GM23338 (cell line): Measurements from ENCODE around the gene SUGP1. TPM values are rescaled to one million over a fixed set of nuclear protein-coding genes. Genes with fewer than 3 reads are reported as not detected.

ENCODE experiments used
- ATAC-seq: fragments of 200-7000 bp; cut with Tn5 transposase; 3 replicates; pipeline ENCODE4 v1.9.1; 2020
- DNase-seq: peaks from one replicate; pipeline ENCODE4 v3.0.0-alpha.2; 2015; ENCODE audit warnings: low spot score
- H2AFZ ChIP-seq: fragments of 200-600 bp; sonication (generic); 2 replicates; pipeline ENCODE4 v1.8.0; 2016; ENCODE audit warnings: antibody characterized with exemption, mild to moderate bottlenecking, moderate library complexity
- H3F3A ChIP-seq: fragments of 200-600 bp; sonication (generic); replicated peaks from 2 replicates; pipeline ENCODE4 v1.8.0; 2017; ENCODE audit warnings: antibody characterized with exemption, mixed run types, low read depth
- H3K27ac ChIP-seq: fragments of 200-600 bp; sonication (generic); 2 replicates; pipeline ENCODE4 v1.6.1; 2016; ENCODE audit warnings: low read depth
- H3K27me3 ChIP-seq: fragments of 200-600 bp; sonication (generic); 2 replicates; pipeline ENCODE4 v1.8.0; 2016; ENCODE audit warnings: mild to moderate bottlenecking, mixed run types, moderate library complexity; ENCODE audit not compliant: insufficient read depth
- H3K36me3 ChIP-seq: fragments of 200-600 bp; sonication (generic); 2 replicates; pipeline ENCODE4 v1.8.0; 2016; ENCODE audit warnings: mild to moderate bottlenecking; ENCODE audit not compliant: insufficient read depth
- H3K4me1 ChIP-seq: fragments of 200-600 bp; sonication (generic); 2 replicates; pipeline ENCODE4 v1.8.0; 2016; ENCODE audit warnings: mild to moderate bottlenecking, moderate library complexity; ENCODE audit not compliant: insufficient read depth
- H3K4me2 ChIP-seq: fragments of 200-600 bp; sonication (generic); 2 replicates; pipeline ENCODE4 v1.7.1; 2017; ENCODE audit warnings: mixed run types
- H3K4me3 ChIP-seq: fragments of 200-600 bp; sonication (generic); 2 replicates; pipeline ENCODE4 v1.6.1; 2016; ENCODE audit warnings: mixed run types
- H3K79me2 ChIP-seq: fragments of 200-600 bp; sonication (generic); replicated peaks from 2 replicates; pipeline ENCODE4 v1.8.0; 2017; ENCODE audit warnings: mild to moderate bottlenecking; ENCODE audit not compliant: insufficient read depth
- H3K9me2 ChIP-seq: fragments of 200-600 bp; sonication (generic); 2 replicates; pipeline ENCODE4 v1.8.0; 2017; ENCODE audit not compliant: insufficient read depth
- H4K20me1 ChIP-seq: fragments of 200-600 bp; sonication (generic); replicated peaks from 2 replicates; pipeline ENCODE4 v1.8.0; 2017; ENCODE audit warnings: mild to moderate bottlenecking; ENCODE audit not compliant: insufficient read depth
- H3K27ac Mint-ChIP-seq: 2 replicates; pipeline ENCODE4 v1.8.0; 2020; ENCODE audit warnings: inconsistent platforms, mild to moderate bottlenecking, moderate library complexity, mixed read lengths
- H3K27me3 Mint-ChIP-seq: 3 replicates; pipeline ENCODE4 v1.8.0; 2022; ENCODE audit warnings: low read depth, mild to moderate bottlenecking, moderate library complexity, mixed read lengths, inconsistent platforms; ENCODE audit not compliant: insufficient read depth, poor library complexity
- H3K36me3 Mint-ChIP-seq: 3 replicates; pipeline ENCODE4 v1.8.0; 2021; ENCODE audit warnings: low read depth, mild to moderate bottlenecking, inconsistent platforms, moderate library complexity, mixed read lengths
- H3K4me1 Mint-ChIP-seq: 3 replicates; pipeline ENCODE4 v1.8.0; 2020; ENCODE audit warnings: mild to moderate bottlenecking, inconsistent platforms, mixed read lengths
- H3K4me3 Mint-ChIP-seq: 3 replicates; pipeline ENCODE4 v1.8.0; 2021; ENCODE audit warnings: moderate library complexity, mild to moderate bottlenecking, inconsistent platforms, mixed read lengths
- H3K9me3 Mint-ChIP-seq: 3 replicates; pipeline ENCODE4 v1.8.0; 2020; ENCODE audit warnings: moderate library complexity, mild to moderate bottlenecking, inconsistent platforms, mixed read lengths
- CREB1 ChIP-seq: fragments of 250-450 bp; sonication (Bioruptor Pico); IDR thresholded peaks from 2 replicates; pipeline ENCODE4 v1.5.0; 2020; ENCODE audit warnings: low read depth, mild to moderate bottlenecking, moderate library complexity
- CTCF ChIP-seq, 2 experiments: fragments of 200-600 bp in 1 of 2; sonication (generic) in 1 of 2; conservative IDR thresholded peaks; 2 replicates each; pipeline versions ENCODE4 v1.5.1 to v1.6.1; 2016 to 2017; ENCODE audit warnings: antibody characterized with exemption in 2 of 2, low read depth in 2 of 2, mild to moderate bottlenecking in 2 of 2, moderate library complexity in 1 of 2
- ETS1 ChIP-seq: IDR thresholded peaks from 2 replicates; pipeline ENCODE4 v1.6.1; 2016; ENCODE audit warnings: antibody characterized with exemption
- EZH2 ChIP-seq: fragments of 200-600 bp; sonication (generic); IDR thresholded peaks from one replicate; pipeline ENCODE4 v1.8.0; 2017; ENCODE audit warnings: antibody characterized with exemption, mild to moderate bottlenecking, low read depth; ENCODE audit not compliant: unreplicated experiment
- EZH2phosphoT487 ChIP-seq: fragments of 200-600 bp; sonication (generic); IDR thresholded peaks from one replicate; pipeline ENCODE4 v1.8.1; 2018; ENCODE audit warnings: antibody characterized with exemption; ENCODE audit not compliant: unreplicated experiment
- JUNB ChIP-seq: IDR thresholded peaks from one replicate; pipeline ENCODE4 v1.6.1; 2016; ENCODE audit warnings: antibody characterized with exemption; ENCODE audit not compliant: unreplicated experiment
- NANOG ChIP-seq: IDR thresholded peaks from 2 replicates; pipeline ENCODE4 v1.6.1; 2016; ENCODE audit warnings: antibody characterized with exemption, borderline replicate concordance
- REST ChIP-seq: IDR thresholded peaks from one replicate; pipeline ENCODE4 v1.6.1; 2018; ENCODE audit warnings: antibody characterized with exemption; ENCODE audit not compliant: unreplicated experiment
- ZNF114 ChIP-seq: fragments of 250-450 bp; sonication (Bioruptor Pico); IDR thresholded peaks from 2 replicates; pipeline ENCODE4 v1.5.0; 2020; ENCODE audit warnings: mild to moderate bottlenecking, moderate library complexity
- ZNF331 ChIP-seq: fragments of 250-450 bp; sonication (Bioruptor Pico); IDR thresholded peaks from 2 replicates; pipeline ENCODE4 v1.5.0; 2020; ENCODE audit warnings: low read depth, mild to moderate bottlenecking, moderate library complexity
- ZNF462 ChIP-seq: fragments of 250-450 bp; sonication (Bioruptor Pico); IDR thresholded peaks from 2 replicates; pipeline ENCODE4 v1.5.0; 2020; ENCODE audit warnings: mild to moderate bottlenecking, moderate library complexity
- polyA plus RNA-seq: library from polyadenylated mRNA; unstranded; fragments of >200 nt; fragmentation: Nextera tagmentation; extraction: Ambion mirVana; gene quantifications from 2 replicates; pipeline ENCODE4 v1.2.1, GENCODE V29; 2016
- total RNA-seq: library from RNA; depleted of rRNA; stranded (reverse); fragments of >200 nt; shearing (Covaris generic); gene quantifications from 2 replicates; pipeline ENCODE4 v1.2.3, GENCODE V29; 2014

SUGP1 gene
- total and polyA plus RNA-seq, 2 experiments from 2014 or later = 38.6 to 61.6 TPM

- TF ChIP-seq ETS1 = no peak; the same call in 1 of the 2 replicates
- TF ChIP-seq NANOG = no peak
These were observed 46.4 kb upstream of the SUGP1 start (continued) for GRCh38 chr19:19366434-19367396.

- H3K4me3 ChIP-seq = no peak overlapping the region
- H3K4me3 Mint-ChIP-seq = no peak overlapping the region; the same call in 2 of the 3 replicates
- peaks cover 11% of the 10 kb centered on the region for H3K27me3 Mint-ChIP-seq
- peaks cover 16% of the 10 kb centered on the region for H3K4me1 Mint-ChIP-seq
- peak overlapping the region; percentile 66; the same call in 1 of the 2 replicates for H3K27ac Mint-ChIP-seq
- H3K4me2 ChIP-seq = no peak overlapping the region
- H2AFZ ChIP-seq = no peak overlapping the region
- peaks cover 3% of the 10 kb centered on the region; the same call in 1 of the 2 replicates for H3K4me1 ChIP-seq
- no peak for ATAC-seq
- no peaks in the 10 kb centered on the region for H3K36me3 ChIP-seq
- peaks cover 5% of the 10 kb centered on the region; the same call in 1 of the 2 replicates for H3F3A ChIP-seq
- DNase-seq = no peak
- H4K20me1 ChIP-seq = no peaks in the 10 kb centered on the region
- no peaks in the 10 kb centered on the region for H3K27me3 ChIP-seq
- H3K9me3 Mint-ChIP-seq = no peaks in the 10 kb centered on the region
- no peaks in the 10 kb centered on the region for H3K79me2 ChIP-seq
- H3K36me3 Mint-ChIP-seq = peaks cover 4% of the 10 kb centered on the region; the same call in 2 of the 3 replicates
- no peaks in the 10 kb centered on the region for H3K9me2 ChIP-seq
- no peak overlapping the region for H3K27ac ChIP-seq
- no peak for TF ChIP-seq CREB1 (CRISPR knock-in tag)
- TF ChIP-seq ZNF331 (CRISPR knock-in tag) = no peak
- no peak for TF ChIP-seq EZH2phosphoT487
- TF ChIP-seq EZH2 = no peak
- TF ChIP-seq JUNB = no peak
- TF ChIP-seq ZNF462 (CRISPR knock-in tag) = no peak
- TF ChIP-seq REST = no peak
- TF ChIP-seq CTCF (conservative IDR thresholded peaks at IDR 0.05; ENCODE audit: low read depth in 2 of 2) = no peak
- TF ChIP-seq ZNF114 (CRISPR knock-in tag) = no peak
These were observed 41.8 kb upstream of the SUGP1 start for GRCh38 chr19:19362075-19362474.
